SK-N-SH (cell line): ENCODE data around the gene C5orf58. TPM values are rescaled to one million over a fixed set of nuclear protein-coding genes. Genes with fewer than 3 reads are reported as not detected.

ENCODE experiments used
- CTCF ChIA-PET: fragments of 300-600, 350-600 bp; formaldehyde crosslinking; extraction: SDS; loops from one replicate; lab custom pipeline; 2021; lab: Yijun Ruan, JAX
- POLR2A ChIA-PET: fragments of 350-600 bp; sonication (Branson Sonifier 250); formaldehyde crosslinking; extraction: SDS; loops from one replicate; lab custom pipeline; 2020; ENCODE audit warnings: antibody characterized with exemption, inconsistent platforms; lab: Yijun Ruan, JAX
- DNase-seq: peaks from one replicate; pipeline ENCODE4 v3.0.0; 2012
- H2AFZ ChIP-seq: fragments of 200-600 bp; sonication (generic); 2 replicates; pipeline ENCODE4 v1.8.1; 2016; ENCODE audit warnings: antibody characterized with exemption, mild to moderate bottlenecking, low read depth
- H3F3A ChIP-seq: fragments of 200-600 bp; sonication (generic); replicated peaks from 2 replicates; pipeline ENCODE3; 2016; ENCODE audit warnings: antibody characterized with exemption, mild to moderate bottlenecking; ENCODE audit not compliant: insufficient read depth
- H3K27ac ChIP-seq, 2 experiments: fragments of 200-500 bp in 1 of 2; fragments of 200-600 bp in 1 of 2; sonication (Bioruptor generic) in 1 of 2; sonication (generic), shearing (Covaris generic) in 1 of 2; 2 replicates each; pipeline versions ENCODE4 v1.5.1 to v1.6.1; 2014 to 2016; ENCODE audit warnings: low read depth in 2 of 2, inconsistent platforms in 1 of 2, low read length in 1 of 2, mild to moderate bottlenecking in 1 of 2, mixed read lengths in 1 of 2
- H3K27me3 ChIP-seq: fragments of 200-600 bp; sonication (generic), shearing (Covaris generic); 2 replicates; pipeline ENCODE4 v1.6.1; 2016; ENCODE audit warnings: mixed run types; ENCODE audit not compliant: insufficient read depth
- H3K36me3 ChIP-seq, 2 experiments: fragments of 200-500 bp in 1 of 2; fragments of 200-600 bp in 1 of 2; sonication (Bioruptor generic) in 1 of 2; sonication (generic) in 1 of 2; replicated peaks in 1 of 2; 2 replicates each; pipeline versions ENCODE3 to v1.5.1; 2014 to 2016; ENCODE audit warnings: low read length in 1 of 2, mild to moderate bottlenecking in 1 of 2; ENCODE audit not compliant: insufficient read depth in 2 of 2, control insufficient read depth in 1 of 2
- H3K4me1 ChIP-seq, 2 experiments: fragments of 200-500 bp in 1 of 2; fragments of 200-600 bp in 1 of 2; sonication (Bioruptor generic) in 1 of 2; sonication (generic), shearing (Covaris generic) in 1 of 2; 2 replicates each; pipeline versions ENCODE4 v1.5.1 to v1.6.1; 2014 to 2016; ENCODE audit warnings: low read depth in 1 of 2, low read length in 1 of 2, mixed run types in 1 of 2; ENCODE audit not compliant: insufficient read depth in 2 of 2, control insufficient read depth in 1 of 2
- H3K4me2 ChIP-seq: fragments of 200-600 bp; sonication (generic), shearing (Covaris generic); 2 replicates; pipeline ENCODE4 v1.6.1; 2017; ENCODE audit warnings: mixed run types
- H3K4me3 ChIP-seq, 2 experiments: fragments of 200-500 bp in 1 of 2; fragments of 200-600 bp in 1 of 2; sonication (Bioruptor generic) in 1 of 2; sonication (generic), shearing (Covaris generic) in 1 of 2; 2 replicates each; pipeline versions ENCODE4 v1.5.1 to v1.8.1; 2014 to 2016; ENCODE audit warnings: low read depth in 2 of 2, inconsistent platforms in 1 of 2, low read length in 1 of 2, mild to moderate bottlenecking in 1 of 2, mixed read lengths in 1 of 2, moderate library complexity in 1 of 2
- H3K79me2 ChIP-seq: fragments of 200-600 bp; sonication (generic); 2 replicates; pipeline ENCODE4 v1.8.1; 2017; ENCODE audit warnings: mild to moderate bottlenecking; ENCODE audit not compliant: insufficient read depth
- H3K9ac ChIP-seq: fragments of 200-600 bp; sonication (generic); 2 replicates; pipeline ENCODE4 v1.6.1; 2017; ENCODE audit warnings: mixed run types
- H3K9me2 ChIP-seq: fragments of 200-600 bp; sonication (generic); 2 replicates; pipeline ENCODE4 v1.6.1; 2017; ENCODE audit warnings: mixed run types
- H3K9me3 ChIP-seq: fragments of 200-600 bp; sonication (generic); 2 replicates; pipeline ENCODE4 v1.6.1; 2017; ENCODE audit warnings: mixed run types, mild to moderate bottlenecking, moderate library complexity
- H4K20me1 ChIP-seq: fragments of 200-600 bp; sonication (generic); 2 replicates; pipeline ENCODE4 v1.6.1; 2017; ENCODE audit warnings: mild to moderate bottlenecking, mixed run types; ENCODE audit not compliant: insufficient read depth
- CTCF ChIP-seq: fragments of 200-600 bp; sonication (generic); IDR thresholded peaks from 2 replicates; pipeline ENCODE4 v1.6.1; 2017; ENCODE audit warnings: antibody characterized with exemption, mild to moderate bottlenecking, moderate library complexity
- ELF1 ChIP-seq: IDR thresholded peaks from 2 replicates; pipeline ENCODE4 v1.4.0; 2012
- EP300 ChIP-seq, 2 experiments: IDR thresholded peaks; 2 replicates each; pipeline versions ENCODE4 v1.4.0 to v1.6.1; 2012; ENCODE audit warnings: borderline replicate concordance in 1 of 2, low read depth in 1 of 2, low read length in 1 of 2
- FOXM1 ChIP-seq: IDR thresholded peaks from 2 replicates; pipeline ENCODE4 v1.4.0; 2012; ENCODE audit warnings: low read depth, mild to moderate bottlenecking
- MXI1 ChIP-seq: IDR thresholded peaks from 2 replicates; pipeline ENCODE4 v1.6.1; 2012; ENCODE audit warnings: mild to moderate bottlenecking, low read depth, low read length, improper control_type of control experiment
- NFIC ChIP-seq: IDR thresholded peaks from 2 replicates; pipeline ENCODE4 v1.4.0; 2012; ENCODE audit warnings: borderline replicate concordance
- RAD21 ChIP-seq: IDR thresholded peaks from 2 replicates; pipeline ENCODE4 v1.6.1; 2012; ENCODE audit warnings: mild to moderate bottlenecking, low read length
- RFX5 ChIP-seq: IDR thresholded peaks from 2 replicates; pipeline ENCODE4 v1.6.1; 2012; ENCODE audit warnings: mild to moderate bottlenecking, improper control_type of control experiment, low read length
- SIN3A ChIP-seq: IDR thresholded peaks from 2 replicates; pipeline ENCODE4 v1.6.1; 2012; ENCODE audit warnings: low read depth, mild to moderate bottlenecking, low read length, moderate library complexity, borderline replicate concordance
- SMC3 ChIP-seq: IDR thresholded peaks from 2 replicates; pipeline ENCODE4 v1.6.1; 2012; ENCODE audit warnings: low read depth, low read length, improper control_type of control experiment
- TEAD4 ChIP-seq: IDR thresholded peaks from 2 replicates; pipeline ENCODE4 v1.4.0; 2012; ENCODE audit warnings: mild to moderate bottlenecking, borderline replicate concordance; ENCODE audit not compliant: insufficient read depth
- WGBS: methylation state at CpG from one replicate; pipeline ENCODE4 v1.1.6; 2017; ENCODE audit warnings: low lambda C conversion rate; 5-methylcytosine and 5-hydroxymethylcytosine counted together
- polyA plus RNA-seq, 3 experiments: library from polyadenylated mRNA; depleted of rRNA; stranded (reverse); fragments of >200 nt; gene quantifications; 2 replicates each; pipeline ENCODE4 v1.2.3, GENCODE V29; 2012

C5orf58 gene
- not detected in 2 replicates for polyA plus RNA-seq (2012; rRNA removed)
- polyA plus RNA-seq (2012; cell fraction: cytosol; rRNA removed) = not detected in 2 replicates
- polyA plus RNA-seq (2012; cell fraction: nucleus; rRNA removed) = not detected in 2 replicates

DNA sequence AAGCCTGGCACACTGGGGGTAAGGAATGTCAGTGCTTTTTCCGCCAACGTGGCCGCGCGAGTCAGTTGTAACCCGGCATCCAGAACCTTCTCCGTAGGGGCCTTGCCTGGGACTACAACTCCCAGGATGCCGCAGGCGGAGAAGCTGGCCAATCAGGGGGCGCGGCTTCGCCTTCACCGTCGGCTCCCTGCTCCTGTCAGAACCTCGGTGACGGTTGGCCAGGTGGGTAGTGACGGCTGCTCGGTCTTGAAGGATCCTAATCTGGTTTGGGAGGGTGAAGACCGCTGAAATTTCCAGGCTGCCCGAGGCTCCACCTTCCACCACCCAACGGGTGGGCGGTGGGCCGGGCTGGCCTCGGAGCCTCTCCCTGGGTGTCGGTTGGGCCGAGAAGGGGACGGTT, at the start of gene C5orf58:
C5orf58 (plus strand) TSS at position 200 of the 400 bp plus-strand sequence. CDS start 1,992 bp downstream, outside the sequence.
- H4K20me1 ChIP-seq = no peaks in the 10 kb centered on the region
- H3K9me3 ChIP-seq = no peaks in the 10 kb centered on the region
- H3K27me3 ChIP-seq = no peaks in the 10 kb centered on the region; the same call in 1 of the 2 replicates
- 87% methylated on average over 22 of the region's 27 CpGs for WGBS
- ChIA-PET POLR2A (no interaction called here), CTCF (interaction anchor here (1.1 to 2.0 kb wide), 5 partner anchors 12 to 252 kb away, joined by 3 to 5 read pairs (median 4); partner anchors contain the start of gene INSYN2B)
- no peak within 1 kb of the TSS for H3K27ac ChIP-seq
- H3F3A ChIP-seq = no peaks in the 10 kb centered on the region
- no peak within 1 kb of the TSS for H3K9ac ChIP-seq
- no peaks in the 10 kb centered on the region for H3K79me2 ChIP-seq
- H3K9me2 ChIP-seq = no peaks in the 10 kb centered on the region
- no peaks in the 10 kb centered on the region for H3K36me3 ChIP-seq
- H2AFZ ChIP-seq = no peak within 1 kb of the TSS
- H3K4me2 ChIP-seq = no peak within 1 kb of the TSS
- no peak within 1 kb of the TSS for H3K4me3 ChIP-seq
- TF ChIP-seq SMC3 = no peak
- no peak for TF ChIP-seq RFX5
- TF ChIP-seq TEAD4 = no peak
- no peak for TF ChIP-seq RAD21
- no peak for TF ChIP-seq CTCF
- no peak for TF ChIP-seq SIN3A
- no peak for TF ChIP-seq MXI1
- TF ChIP-seq FOXM1 = no peak
- TF ChIP-seq NFIC = no peak
- no peaks in the 10 kb centered on the region; a peak in 1 of 4 replicates for H3K4me1 ChIP-seq
- no peak for DNase-seq

DNA sequence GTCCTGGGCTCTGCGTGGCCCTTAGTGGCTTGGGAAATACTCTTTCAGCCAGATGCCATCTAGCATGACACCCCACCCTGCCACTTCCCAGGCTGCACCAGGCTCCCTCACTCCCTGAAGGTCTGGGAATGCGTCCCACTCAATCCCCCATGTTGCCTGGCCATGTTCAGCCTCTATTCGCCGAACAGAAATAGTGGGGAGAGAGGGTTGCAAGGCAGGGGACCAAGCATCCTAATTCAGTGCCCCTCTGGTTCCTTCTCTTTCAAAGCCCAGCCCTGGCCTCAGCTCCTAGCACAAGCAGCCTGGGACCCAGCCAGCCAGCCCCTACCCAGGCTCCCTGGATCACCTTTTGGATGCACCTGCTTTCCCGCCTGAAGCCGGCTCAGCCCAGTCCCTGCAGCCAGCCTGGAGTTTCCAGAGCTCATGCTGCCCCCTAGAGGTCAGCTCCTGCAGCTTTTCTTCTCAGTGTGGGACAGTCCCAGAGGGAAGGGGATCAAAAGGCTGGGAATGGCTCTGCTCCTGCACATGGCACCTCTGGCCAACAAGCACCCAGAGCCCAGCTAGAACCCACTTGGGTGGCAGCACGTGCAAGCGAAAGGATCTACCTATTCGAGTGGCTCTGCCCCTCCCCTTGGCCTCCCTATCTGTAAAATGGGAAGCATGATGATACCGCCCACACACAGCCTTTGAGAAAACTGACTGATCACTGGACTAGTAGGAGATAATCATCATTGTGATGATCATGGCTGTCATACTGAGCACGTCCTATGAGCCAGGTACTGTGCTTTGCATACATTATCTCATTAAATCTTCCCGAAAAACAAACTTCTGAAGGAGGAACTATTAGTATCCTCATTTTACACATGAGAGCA, 48.7 kb upstream of the C5orf58 start:
- DNase-seq = peak; percentile 74
- TF ChIP-seq RAD21 (peak; percentile 90), CTCF (peak; percentile 87), EP300 (IDR thresholded peaks at IDR 0.05; ENCODE audit: borderline replicate concordance in 1 of 2, low read depth in 1 of 2, low read length in 1 of 2) (no peak), SMC3 (peak; percentile 92), ELF1 (no peak)
- Histone ChIP-seq H3K9me2 (no peaks in the 10 kb centered on the region), H3K4me1 (peaks cover 0 to 24% of the 10 kb centered on the region in 2 experiments; a peak in 2 of 4 replicates), H3K27ac (peak overlapping the region in 1 of 2 experiments; percentile 85; a peak in 1 of 4 replicates), H3K27me3 (no peaks in the 10 kb centered on the region), H3K79me2 (no peaks in the 10 kb centered on the region), H3K9me3 (no peaks in the 10 kb centered on the region), H3F3A (no peaks in the 10 kb centered on the region), H3K9ac (no peak overlapping the region), H4K20me1 (no peaks in the 10 kb centered on the region), H3K4me3 (no peak overlapping the region), H2AFZ (no peak overlapping the region), H3K4me2 (no peak overlapping the region), H3K36me3 (no peaks in the 10 kb centered on the region)
- WGBS = 51% methylated on average over 10 of the region's 12 CpGs
- POLR2A ChIA-PET = interaction anchor here (0.6 kb wide), 1 partner anchor 85 kb away, joined by 3 read pairs; no protein-coding TSS in a partner anchor
- CTCF ChIA-PET = interaction anchor here (0.6 to 7.8 kb wide), 41 partner anchors 9 to 983 kb away, joined by 3 to 201 read pairs (median 5); partner anchors contain the start of genes FOXI1 and INSYN2B
